ENCODE data around the gene MTMR12. TPM values are rescaled to one million over a fixed set of nuclear protein-coding genes. Genes with fewer than 3 reads are reported as not detected.
"Not testable (repeated sequence)": the region's sequence is repeated elsewhere in the genome, so short reads cannot be mapped to it uniquely, and the experiment has no call there.

Gene MTMR12
- total RNA-seq, 1 donor from 2014 or later = 41.3 TPM

DNA sequence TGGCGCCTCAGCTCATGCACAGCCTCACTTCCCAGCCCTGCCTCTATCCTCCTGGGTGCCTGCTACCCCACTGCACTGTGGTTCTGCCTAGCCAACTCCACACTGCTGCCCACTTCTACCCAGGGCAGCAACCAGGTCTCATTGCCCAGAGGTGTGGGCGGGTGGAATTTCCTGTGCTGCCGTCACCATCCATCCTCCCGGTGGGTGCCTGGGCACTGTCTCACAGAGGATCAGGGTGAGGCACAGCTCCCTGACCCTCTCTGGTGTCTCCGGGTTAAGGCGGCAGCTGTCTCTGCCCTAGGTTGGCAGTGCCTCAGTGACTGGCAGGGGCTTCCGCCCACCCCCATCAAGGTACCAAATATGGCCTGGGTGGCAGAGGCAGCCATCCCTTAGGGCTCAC lies 4.3 kb upstream of the MTMR12 start:
- TF ChIP-seq, protein P1, sequence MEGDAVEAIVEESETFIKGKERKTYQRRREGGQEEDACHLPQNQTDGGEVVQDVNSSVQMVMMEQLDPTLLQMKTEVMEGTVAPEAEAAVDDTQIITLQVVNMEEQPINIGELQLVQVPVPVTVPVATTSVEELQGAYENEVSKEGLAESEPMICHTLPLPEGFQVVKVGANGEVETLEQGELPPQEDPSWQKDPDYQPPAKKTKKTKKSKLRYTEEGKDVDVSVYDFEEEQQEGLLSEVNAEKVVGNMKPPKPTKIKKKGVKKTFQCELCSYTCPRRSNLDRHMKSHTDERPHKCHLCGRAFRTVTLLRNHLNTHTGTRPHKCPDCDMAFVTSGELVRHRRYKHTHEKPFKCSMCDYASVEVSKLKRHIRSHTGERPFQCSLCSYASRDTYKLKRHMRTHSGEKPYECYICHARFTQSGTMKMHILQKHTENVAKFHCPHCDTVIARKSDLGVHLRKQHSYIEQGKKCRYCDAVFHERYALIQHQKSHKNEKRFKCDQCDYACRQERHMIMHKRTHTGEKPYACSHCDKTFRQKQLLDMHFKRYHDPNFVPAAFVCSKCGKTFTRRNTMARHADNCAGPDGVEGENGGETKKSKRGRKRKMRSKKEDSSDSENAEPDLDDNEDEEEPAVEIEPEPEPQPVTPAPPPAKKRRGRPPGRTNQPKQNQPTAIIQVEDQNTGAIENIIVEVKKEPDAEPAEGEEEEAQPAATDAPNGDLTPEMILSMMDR (IDR thresholded peaks at IDR 0.05) = no peak
- DNase-seq (no peak), ATAC-seq (no peak)
- H3K4me1 ChIP-seq = no peaks in the 10 kb centered on the region
- H3K36me3 ChIP-seq = no peaks in the 10 kb centered on the region
- no peaks in the 10 kb centered on the region for H3K9me3 ChIP-seq
- intact Hi-C loops (cut with DNase I) = no loop called here
- H3K4me3 ChIP-seq = no peak overlapping the region
- no peaks in the 10 kb centered on the region for H3K27me3 ChIP-seq
- H3K27ac ChIP-seq = no peak overlapping the region

DNA sequence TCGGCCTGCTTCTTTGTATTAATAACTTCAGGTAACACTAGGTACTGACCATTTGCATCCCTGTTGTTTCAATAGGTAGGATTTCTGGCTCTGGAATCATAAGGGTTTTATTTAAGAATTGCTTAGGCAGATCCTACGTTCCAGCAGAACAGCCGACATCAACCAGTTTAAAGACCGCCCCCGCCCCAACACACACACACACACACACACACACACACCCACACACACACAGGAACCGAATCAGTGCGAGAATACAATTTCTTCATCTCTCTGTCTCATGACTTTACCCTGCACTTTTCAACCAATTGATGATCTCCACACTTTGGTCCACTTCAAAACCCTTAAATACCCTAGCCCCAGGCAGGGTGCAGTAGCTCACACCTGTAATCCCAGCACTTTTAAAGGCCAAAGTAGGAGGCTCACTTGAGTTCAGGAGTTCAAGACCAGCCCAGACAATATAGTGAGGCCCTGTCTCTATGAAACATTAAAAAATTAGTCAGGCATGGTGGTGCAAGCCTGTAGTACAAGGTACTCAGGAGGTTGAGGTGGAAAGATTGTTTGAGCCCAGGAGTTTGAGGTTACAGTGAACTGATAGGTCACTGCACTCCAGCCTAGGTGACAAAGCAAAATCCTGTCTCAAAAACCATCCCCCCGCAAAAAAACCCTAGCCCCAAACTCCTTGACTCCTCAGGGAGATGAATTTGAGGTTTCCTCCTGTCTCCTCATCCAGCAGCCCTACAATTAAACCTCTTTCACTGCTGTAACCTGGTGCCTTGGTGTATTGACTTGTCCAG lies 2.7 kb upstream of the MTMR12 start:
- Histone ChIP-seq H3K27me3 (no peaks in the 10 kb centered on the region), H3K9me3 (no peaks in the 10 kb centered on the region), H3K36me3 (no peaks in the 10 kb centered on the region), H3K4me3 (no peak overlapping the region), H3K4me1 (peaks cover 15% of the 10 kb centered on the region), H3K27ac (no peak overlapping the region)
- intact Hi-C loops (cut with DNase I) = no loop called here
- DNase-seq = no peak
- ATAC-seq = no peak
- TF ChIP-seq, protein P1 (IDR thresholded peaks at IDR 0.05) = no peak

DNA sequence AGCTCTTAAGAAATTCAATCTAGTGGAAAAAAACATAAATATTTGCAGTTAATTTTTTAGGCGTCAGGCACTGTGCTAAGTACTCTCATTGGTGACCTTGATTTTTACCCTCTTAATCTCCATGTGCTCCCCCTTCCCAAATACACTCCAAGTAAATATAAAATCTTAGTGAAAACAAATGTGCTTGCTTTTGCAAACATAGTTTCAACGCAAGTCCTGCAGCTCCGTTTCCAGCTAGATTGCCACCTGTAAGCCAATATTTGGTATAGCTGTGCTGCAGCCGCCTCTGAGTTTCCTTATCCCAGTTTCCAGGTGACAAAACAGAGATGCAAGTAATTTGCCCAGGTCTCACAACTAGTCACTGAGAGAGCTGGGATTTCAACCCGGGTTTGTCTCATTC lies 1.9 kb upstream of the MTMR12 start:
- Histone ChIP-seq H3K4me1 (peaks cover 23% of the 10 kb centered on the region), H3K4me3 (no peak overlapping the region), H3K27ac (no peak overlapping the region), H3K36me3 (no peaks in the 10 kb centered on the region), H3K27me3 (no peaks in the 10 kb centered on the region), H3K9me3 (no peaks in the 10 kb centered on the region)
- ATAC-seq (no peak), DNase-seq (no peak)
- TF ChIP-seq, protein P1 (IDR thresholded peaks at IDR 0.05) = no peak
- intact Hi-C loops (cut with DNase I) = no loop called here

DNA sequence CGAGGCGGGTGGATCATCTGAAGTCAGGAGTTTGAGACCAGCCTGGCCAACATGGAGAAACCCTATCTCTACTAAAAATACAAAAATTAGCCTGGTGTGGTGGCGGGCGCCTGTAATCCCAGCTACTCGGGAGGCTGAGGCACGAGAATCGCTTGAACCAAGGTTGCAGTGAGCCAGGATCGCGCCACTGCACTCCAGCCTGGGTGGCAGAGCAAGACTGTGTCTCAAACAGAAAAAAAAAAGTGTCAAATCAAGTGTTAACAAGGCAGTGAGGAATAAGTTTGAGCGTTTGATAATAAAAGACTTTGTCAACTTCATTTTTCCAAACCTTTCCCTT lies 1.4 kb upstream of the MTMR12 start:
- DNase-seq; H3K9me3 ChIP-seq; H3K27ac ChIP-seq; H3K4me3 ChIP-seq; H3K36me3 ChIP-seq; ATAC-seq; H3K27me3 ChIP-seq; intact Hi-C loops (cut with DNase I): not testable (repeated sequence)
- peaks cover 28% of the 10 kb centered on the region for H3K4me1 ChIP-seq

DNA sequence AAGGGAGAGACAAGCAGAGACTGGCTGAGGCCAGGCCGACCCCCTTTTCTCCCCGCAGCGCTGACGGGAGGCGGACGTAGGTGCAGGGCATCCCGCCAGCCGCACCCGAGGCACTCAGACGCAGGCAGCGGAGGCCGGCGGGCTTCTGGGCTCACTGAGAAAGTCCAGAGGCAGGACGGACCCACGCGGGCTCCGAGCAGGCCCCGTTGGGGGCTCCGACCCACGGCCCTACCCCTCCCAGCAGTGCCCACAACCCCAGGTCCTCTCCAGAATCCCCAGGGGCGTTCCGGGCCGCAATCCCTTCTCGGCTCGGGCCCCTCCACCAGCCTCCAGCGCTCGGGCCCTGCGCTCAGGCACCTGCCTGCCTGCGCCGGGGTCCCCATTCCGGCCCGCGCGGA lies 543 bp downstream of the MTMR12 start:
- intact Hi-C loops (cut with DNase I) = no loop called here

More for the DNA sequence above, 543 bp downstream of the MTMR12 start:
- H3K4me1 ChIP-seq = peaks cover 41% of the 10 kb centered on the region
- no peaks in the 10 kb centered on the region for H3K27me3 ChIP-seq
- peak overlapping the region; percentile 95 for H3K27ac ChIP-seq
- no peaks in the 10 kb centered on the region for H3K36me3 ChIP-seq
- ATAC-seq = peak; percentile 40
- TF ChIP-seq, protein P1 (IDR thresholded peaks at IDR 0.05) = no peak
- peak; percentile 87 for DNase-seq
- H3K9me3 ChIP-seq = no peaks in the 10 kb centered on the region
- peak overlapping the region; percentile 83 for H3K4me3 ChIP-seq

Measured in upper lobe of right lung (tissue), 1 donor.